ENCODE data around the gene NOTCH4.
"Not testable (repeated sequence)": the region's sequence is repeated elsewhere in the genome, so short reads cannot be mapped to it uniquely, and the experiment has no call there.

The NOTCH4 gene

GRCh38 chr6:32223258-32224235 lies at the start of gene NOTCH4:
TSS of gene NOTCH4 (minus strand) at chr6:32224067. CDS start at chr6:32223928, 139 bp downstream.
- DNase-seq (ENCODE audit: low read depth in 2 of 3, low spot score in 2 of 3), result no peak

GRCh38 chr6:32271429-32271828 lies 47.6 kb upstream of the NOTCH4 start:
- DNase-seq (ENCODE audit: low read depth in 2 of 3, low spot score in 2 of 3), result no peak

- not testable (repeated sequence) for DNase-seq (ENCODE audit: low read depth in 2 of 3, low spot score in 2 of 3)
These were observed 44.6 kb upstream of the NOTCH4 start for GRCh38 chr6:32268459-32268858.

GRCh38 chr6:32267035-32267434 lies 43.2 kb upstream of the NOTCH4 start:
- DNase-seq (ENCODE audit: low read depth in 2 of 3, low spot score in 2 of 3), result no peak

GRCh38 chr6:32257262-32257661 lies 33.4 kb upstream of the NOTCH4 start:
- DNase-seq (ENCODE audit: low read depth in 2 of 3, low spot score in 2 of 3), result not testable (repeated sequence)

GRCh38 chr6:32255199-32256153 lies 31.6 kb upstream of the NOTCH4 start:
- peak in 2 of 3 experiments; percentile 21 to 48 for DNase-seq (ENCODE audit: low read depth in 2 of 3, low spot score in 2 of 3)

GRCh38 chr6:32254761-32255198 lies 30.9 kb upstream of the NOTCH4 start:
- no peak for DNase-seq (ENCODE audit: low read depth in 2 of 3, low spot score in 2 of 3)

- no peak for DNase-seq (ENCODE audit: low read depth in 2 of 3, low spot score in 2 of 3)
These were observed 28.6 kb upstream of the NOTCH4 start for GRCh38 chr6:32252331-32253009.

- DNase-seq (ENCODE audit: low read depth in 2 of 3, low spot score in 2 of 3), result no peak
These were observed 25.4 kb upstream of the NOTCH4 start for GRCh38 chr6:32249262-32249661.

- DNase-seq (ENCODE audit: low read depth in 2 of 3, low spot score in 2 of 3), result no peak
These were observed 23.5 kb upstream of the NOTCH4 start for GRCh38 chr6:32247401-32247800.

- DNase-seq (ENCODE audit: low read depth in 2 of 3, low spot score in 2 of 3), result peak; percentile 42 to 47 (median 45)
These were observed 21.1 kb upstream of the NOTCH4 start for GRCh38 chr6:32244946-32245398.

GRCh38 chr6:32244270-32244669 lies 20.4 kb upstream of the NOTCH4 start:
- DNase-seq (ENCODE audit: low read depth in 2 of 3, low spot score in 2 of 3), result no peak

GRCh38 chr6:32242318-32242813 lies 18.5 kb upstream of the NOTCH4 start:
- DNase-seq (ENCODE audit: low read depth in 2 of 3, low spot score in 2 of 3), result not testable (repeated sequence)

GRCh38 chr6:32240686-32241085 lies 16.8 kb upstream of the NOTCH4 start:
- no peak for DNase-seq (ENCODE audit: low read depth in 2 of 3, low spot score in 2 of 3)

- no peak for DNase-seq (ENCODE audit: low read depth in 2 of 3, low spot score in 2 of 3)
These were observed 15.6 kb upstream of the NOTCH4 start for GRCh38 chr6:32239462-32239861.

GRCh38 chr6:32234934-32235333 lies 11.1 kb upstream of the NOTCH4 start:
- DNase-seq (ENCODE audit: low read depth in 2 of 3, low spot score in 2 of 3), result no peak

GRCh38 chr6:32226434-32226833 lies 2.6 kb upstream of the NOTCH4 start:
- no peak for DNase-seq (ENCODE audit: low read depth in 2 of 3, low spot score in 2 of 3)

GRCh38 chr6:32224696-32225095 lies 829 bp upstream of the NOTCH4 start:
- no peak for DNase-seq (ENCODE audit: low read depth in 2 of 3, low spot score in 2 of 3)

GRCh38 chr6:32222333-32223230 lies 1.3 kb downstream of the NOTCH4 start:
- no peak for DNase-seq (ENCODE audit: low read depth in 2 of 3, low spot score in 2 of 3)

GRCh38 chr6:32220021-32220420 lies 3.8 kb downstream of the NOTCH4 start:
- DNase-seq (ENCODE audit: low read depth in 2 of 3, low spot score in 2 of 3), result no peak

Data from activated CD8-positive, alpha-beta memory T cell treated with anti-CD3 and anti-CD28 coated beads for 48 hours (primary cell).